D721Med (cell line): ENCODE results near the gene ATN1.

Experiments used
- DNase-seq: peaks from one replicate; pipeline ENCODE4 v3.0.0; 2011; ENCODE audit warnings: low spot score; ENCODE audit not compliant: insufficient read length
- FAIRE-seq: peaks from 2 replicates; lab custom pipeline; 2011; peaks lifted over from hg19 to GRCh38; lab: Jason Lieb, UNC
- TF ChIP-seq, protein P1 (sequence below): IDR thresholded peaks from 2 replicates; pipeline ENCODE4 v1.5.1; 2012; ENCODE audit warnings: mild to moderate bottlenecking, control low read depth; ENCODE audit not compliant: insufficient read depth; ENCODE audit errors: missing control alignments

ATN1 gene

DNA sequence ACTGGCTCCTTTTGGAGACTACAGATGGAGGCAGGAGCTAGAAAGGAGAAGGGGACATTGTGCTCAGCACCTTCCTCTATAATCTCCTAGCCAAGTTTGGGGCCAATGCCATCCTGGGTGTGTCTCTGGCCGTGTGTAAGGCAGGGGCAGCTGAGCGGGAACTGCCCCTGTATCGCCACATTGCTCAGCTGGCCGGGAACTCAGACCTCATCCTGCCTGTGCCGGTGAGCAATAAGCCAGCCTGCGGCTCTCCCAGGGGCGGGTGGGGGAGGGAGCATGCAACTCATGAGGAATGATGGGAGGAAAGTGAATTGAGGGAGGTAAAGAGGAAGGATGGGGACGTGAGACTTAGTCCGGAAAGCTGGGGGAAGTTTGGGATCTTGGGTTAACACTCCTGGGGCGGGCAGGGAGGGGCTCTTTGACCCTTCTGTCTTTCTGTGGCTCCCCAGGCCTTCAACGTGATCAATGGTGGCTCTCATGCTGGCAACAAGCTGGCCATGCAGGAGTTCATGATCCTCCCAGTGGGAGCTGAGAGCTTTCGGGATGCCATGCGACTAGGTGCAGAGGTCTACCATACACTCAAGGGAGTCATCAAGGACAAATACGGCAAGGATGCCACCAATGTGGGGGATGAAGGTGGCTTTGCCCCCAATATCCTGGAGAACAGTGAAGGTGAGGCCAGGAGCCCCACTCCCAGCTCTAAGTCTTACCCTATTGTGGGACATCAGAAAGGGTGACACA lies 10.1 kb upstream of the ATN1 start:
- FAIRE-seq (no peak), DNase-seq (no peak)
- TF ChIP-seq, protein P1, sequence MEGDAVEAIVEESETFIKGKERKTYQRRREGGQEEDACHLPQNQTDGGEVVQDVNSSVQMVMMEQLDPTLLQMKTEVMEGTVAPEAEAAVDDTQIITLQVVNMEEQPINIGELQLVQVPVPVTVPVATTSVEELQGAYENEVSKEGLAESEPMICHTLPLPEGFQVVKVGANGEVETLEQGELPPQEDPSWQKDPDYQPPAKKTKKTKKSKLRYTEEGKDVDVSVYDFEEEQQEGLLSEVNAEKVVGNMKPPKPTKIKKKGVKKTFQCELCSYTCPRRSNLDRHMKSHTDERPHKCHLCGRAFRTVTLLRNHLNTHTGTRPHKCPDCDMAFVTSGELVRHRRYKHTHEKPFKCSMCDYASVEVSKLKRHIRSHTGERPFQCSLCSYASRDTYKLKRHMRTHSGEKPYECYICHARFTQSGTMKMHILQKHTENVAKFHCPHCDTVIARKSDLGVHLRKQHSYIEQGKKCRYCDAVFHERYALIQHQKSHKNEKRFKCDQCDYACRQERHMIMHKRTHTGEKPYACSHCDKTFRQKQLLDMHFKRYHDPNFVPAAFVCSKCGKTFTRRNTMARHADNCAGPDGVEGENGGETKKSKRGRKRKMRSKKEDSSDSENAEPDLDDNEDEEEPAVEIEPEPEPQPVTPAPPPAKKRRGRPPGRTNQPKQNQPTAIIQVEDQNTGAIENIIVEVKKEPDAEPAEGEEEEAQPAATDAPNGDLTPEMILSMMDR: no peak

DNA sequence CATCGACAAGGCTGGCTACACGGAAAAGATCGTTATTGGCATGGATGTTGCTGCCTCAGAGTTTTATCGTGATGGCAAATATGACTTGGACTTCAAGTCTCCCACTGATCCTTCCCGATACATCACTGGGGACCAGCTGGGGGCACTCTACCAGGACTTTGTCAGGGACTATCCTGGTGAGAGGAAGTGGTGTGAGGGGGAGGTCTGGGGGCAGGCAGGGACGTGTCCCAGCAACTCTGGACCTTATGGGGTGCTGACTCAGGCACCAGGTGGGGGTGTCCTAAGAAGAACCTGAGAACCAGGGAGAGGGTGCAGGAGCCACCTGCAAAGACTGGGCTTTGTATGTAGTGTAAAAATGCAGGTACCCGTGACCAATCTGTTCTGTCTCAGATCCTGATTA lies 8.2 kb upstream of the ATN1 start:
- FAIRE-seq: no peak
- no peak for DNase-seq
- TF ChIP-seq, protein P1: no peak

DNA sequence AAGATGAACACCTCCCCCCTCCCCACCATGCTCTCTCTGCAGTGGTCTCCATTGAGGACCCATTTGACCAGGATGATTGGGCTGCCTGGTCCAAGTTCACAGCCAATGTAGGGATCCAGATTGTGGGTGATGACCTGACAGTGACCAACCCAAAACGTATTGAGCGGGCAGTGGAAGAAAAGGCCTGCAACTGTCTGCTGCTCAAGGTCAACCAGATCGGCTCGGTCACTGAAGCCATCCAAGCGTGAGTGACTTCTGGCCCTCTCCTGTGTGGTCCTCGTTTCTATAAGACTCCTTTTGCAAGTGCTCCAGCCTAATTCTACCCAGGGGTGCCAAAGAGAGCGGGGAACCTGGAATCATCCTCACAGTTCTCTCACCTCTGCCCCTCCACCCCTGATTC lies 6.2 kb upstream of the ATN1 start:
- TF ChIP-seq, protein P1: no peak
- FAIRE-seq (no peak), DNase-seq (no peak)

DNA sequence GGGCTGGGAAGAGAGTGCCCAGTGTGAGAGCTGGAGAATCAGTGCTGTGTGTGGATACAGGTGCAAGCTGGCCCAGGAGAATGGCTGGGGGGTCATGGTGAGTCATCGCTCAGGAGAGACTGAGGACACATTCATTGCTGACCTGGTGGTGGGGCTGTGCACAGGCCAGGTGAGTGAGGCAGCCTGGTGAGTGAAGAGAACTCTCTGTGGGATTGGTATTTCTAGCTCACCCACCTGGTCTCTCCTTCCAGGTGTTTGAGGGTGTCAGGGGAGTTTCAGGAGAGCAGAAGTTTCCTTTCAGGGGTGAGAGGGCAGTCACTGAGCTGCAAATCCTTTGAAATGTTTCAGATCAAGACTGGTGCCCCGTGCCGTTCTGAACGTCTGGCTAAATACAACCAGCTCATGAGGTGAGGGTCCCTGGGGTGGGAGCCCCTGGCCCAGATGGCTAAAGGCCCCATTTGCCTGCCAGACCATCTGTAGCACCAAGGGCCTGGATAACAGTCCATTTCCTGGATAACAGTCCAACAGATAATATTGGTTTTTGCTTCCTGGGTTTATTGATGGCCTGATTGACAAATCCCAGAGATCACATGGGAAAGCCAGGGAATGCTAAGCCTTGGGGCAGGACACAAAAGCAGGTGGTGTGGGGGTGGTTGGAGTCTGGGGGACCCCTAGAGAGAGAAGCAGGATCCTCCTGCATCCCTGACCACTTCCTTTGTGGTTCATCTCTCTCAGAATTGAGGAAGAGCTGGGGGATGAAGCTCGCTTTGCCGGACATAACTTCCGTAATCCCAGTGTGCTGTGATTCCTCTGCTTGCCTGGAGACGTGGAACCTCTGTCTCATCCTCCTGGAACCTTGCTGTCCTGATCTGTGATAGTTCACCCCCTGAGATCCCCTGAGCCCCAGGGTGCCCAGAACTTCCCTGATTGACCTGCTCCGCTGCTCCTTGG lies 5.5 kb upstream of the ATN1 start:
- DNase-seq (no peak), FAIRE-seq (no peak)
- TF ChIP-seq, protein P1: no peak

DNA sequence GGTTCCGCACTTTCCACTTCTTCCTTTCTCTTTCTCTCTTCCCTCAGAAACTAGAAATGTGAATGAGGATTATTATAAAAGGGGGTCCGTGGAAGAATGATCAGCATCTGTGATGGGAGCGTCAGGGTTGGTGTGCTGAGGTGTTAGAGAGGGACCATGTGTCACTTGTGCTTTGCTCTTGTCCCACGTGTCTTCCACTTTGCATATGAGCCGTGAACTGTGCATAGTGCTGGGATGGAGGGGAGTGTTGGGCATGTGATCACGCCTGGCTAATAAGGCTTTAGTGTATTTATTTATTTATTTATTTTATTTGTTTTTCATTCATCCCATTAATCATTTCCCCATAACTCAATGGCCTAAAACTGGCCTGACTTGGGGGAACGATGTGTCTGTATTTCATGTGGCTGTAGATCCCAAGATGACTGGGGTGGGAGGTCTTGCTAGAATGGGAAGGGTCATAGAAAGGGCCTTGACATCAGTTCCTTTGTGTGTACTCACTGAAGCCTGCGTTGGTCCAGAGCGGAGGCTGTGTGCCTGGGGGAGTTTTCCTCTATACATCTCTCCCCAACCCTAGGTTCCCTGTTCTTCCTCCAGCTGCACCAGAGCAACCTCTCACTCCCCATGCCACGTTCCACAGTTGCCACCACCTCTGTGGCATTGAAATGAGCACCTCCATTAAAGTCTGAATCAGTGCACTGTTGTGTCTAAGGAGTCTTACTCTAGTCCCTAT lies 4.6 kb upstream of the ATN1 start:
- DNase-seq (no peak), FAIRE-seq (no peak)
- TF ChIP-seq, protein P1: no peak

DNA sequence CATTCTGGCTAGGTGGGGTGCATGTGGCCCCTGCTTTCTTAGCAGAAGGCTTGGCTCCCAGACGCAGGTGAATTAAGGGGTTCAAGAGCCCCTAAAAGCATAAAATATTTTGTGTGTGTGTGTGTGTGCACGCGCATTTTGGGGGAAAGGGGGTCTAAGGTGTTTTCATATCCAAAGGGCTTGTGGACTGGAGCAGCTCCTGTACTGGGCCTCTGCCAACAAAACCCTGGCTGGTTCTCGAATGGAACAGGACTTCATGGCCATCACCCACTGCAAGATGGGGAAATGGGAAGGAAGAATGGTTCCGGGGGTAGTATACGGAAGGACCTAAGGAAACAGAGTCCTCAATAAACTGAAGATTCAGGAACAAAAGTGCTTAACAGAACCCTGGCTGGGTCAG lies 3.9 kb upstream of the ATN1 start:
- TF ChIP-seq, protein P1: no peak

More for the DNA sequence above, 3.9 kb upstream of the ATN1 start:
- no peak for DNase-seq
- FAIRE-seq: no peak
